Neuronal stem cell (in vitro differentiated cells): ENCODE data around the gene MED27.
"Not testable (repeated sequence)": the region's sequence is repeated elsewhere in the genome, so short reads cannot be mapped to it uniquely, and the experiment has no call there.

Experiments used
- DNase-seq: peaks from one replicate; pipeline ENCODE4 v3.0.0-alpha.2; 2013; ENCODE audit warnings: low spot score
- H2AFZ ChIP-seq: one replicate; pipeline ENCODE4 v1.6.1; 2013; ENCODE audit warnings: mild to moderate bottlenecking, low read length, inconsistent platforms
- H2AK5ac ChIP-seq: 2 replicates; pipeline ENCODE4 v1.6.1; 2013; ENCODE audit warnings: low read depth, mild to moderate bottlenecking, inconsistent platforms, low read length, moderate library complexity, mixed read lengths
- H2BK120ac ChIP-seq: 2 replicates; pipeline ENCODE4 v1.6.1; 2013; ENCODE audit warnings: low read depth, mild to moderate bottlenecking, inconsistent platforms, low read length, moderate library complexity, mixed read lengths
- H2BK12ac ChIP-seq: one replicate; pipeline ENCODE4 v1.6.1; 2013; ENCODE audit warnings: low read length, inconsistent platforms
- H2BK15ac ChIP-seq: 2 replicates; pipeline ENCODE4 v1.6.1; 2013; ENCODE audit warnings: mild to moderate bottlenecking, low read length, inconsistent platforms, mixed read lengths
- H2BK5ac ChIP-seq: one replicate; pipeline ENCODE4 v1.6.1; 2013; ENCODE audit warnings: inconsistent platforms, mild to moderate bottlenecking, low read length, moderate library complexity
- H3K14ac ChIP-seq: one replicate; pipeline ENCODE4 v1.6.1; 2013; ENCODE audit warnings: low read length, inconsistent platforms
- H3K18ac ChIP-seq: 2 replicates; pipeline ENCODE4 v1.6.1; 2013; ENCODE audit warnings: low read length, inconsistent platforms
- H3K23ac ChIP-seq: 2 replicates; pipeline ENCODE4 v1.6.1; 2013; ENCODE audit warnings: low read depth, mild to moderate bottlenecking, mixed read lengths, low read length, inconsistent platforms; ENCODE audit not compliant: poor library complexity
- H3K27ac ChIP-seq: replicated peaks from 3 replicates; pipeline ENCODE4 v1.5.1; 2013; ENCODE audit warnings: low read length, inconsistent platforms
- H3K27me3 ChIP-seq, 3 experiments: 2 replicates each; pipeline ENCODE4 v1.6.1; 2013; ENCODE audit warnings: low read length in 3 of 3, mild to moderate bottlenecking in 2 of 3, inconsistent platforms in 1 of 3, low read depth in 1 of 3, mixed read lengths in 1 of 3, moderate library complexity in 1 of 3; ENCODE audit not compliant: control insufficient read depth in 3 of 3, insufficient read depth in 3 of 3
- H3K36me3 ChIP-seq, 2 donors: replicated peaks in 1 of 2; 2 replicates each; pipeline ENCODE4 v1.6.1; 2013; ENCODE audit warnings: low read length in 2 of 2; ENCODE audit not compliant: control insufficient read depth in 2 of 2, insufficient read depth in 2 of 2
- H3K4ac ChIP-seq: 2 replicates; pipeline ENCODE4 v1.6.1; 2013; ENCODE audit warnings: inconsistent platforms, mild to moderate bottlenecking, low read length, moderate library complexity
- H3K4me1 ChIP-seq, 2 donors: 1 replicate in 1 of 2; 2 replicates in 1 of 2; pipeline ENCODE4 v1.6.1; 2013; ENCODE audit warnings: low read length in 2 of 2, low read depth in 1 of 2; ENCODE audit not compliant: control insufficient read depth in 2 of 2, insufficient read depth in 1 of 2
- H3K4me2 ChIP-seq: one replicate; pipeline ENCODE4 v1.6.1; 2013; ENCODE audit warnings: mild to moderate bottlenecking, low read length, inconsistent platforms; ENCODE audit not compliant: insufficient read depth, poor library complexity, severe bottlenecking
- H3K4me3 ChIP-seq, 2 donors: 2 replicates each; pipeline ENCODE4 v1.5.1; 2013; ENCODE audit warnings: low read length in 2 of 2, mild to moderate bottlenecking in 2 of 2, inconsistent platforms in 1 of 2, moderate library complexity in 1 of 2
- H3K79me1 ChIP-seq: one replicate; pipeline ENCODE4 v1.6.1; 2013; ENCODE audit warnings: low read depth, mild to moderate bottlenecking, inconsistent platforms, low read length, moderate library complexity
- H3K9ac ChIP-seq: one replicate; pipeline ENCODE4 v1.6.1; 2013; ENCODE audit warnings: mild to moderate bottlenecking, low read depth, low read length, inconsistent platforms; ENCODE audit not compliant: poor library complexity
- H3K9me3 ChIP-seq, 2 donors: replicated peaks in 1 of 2; 2 replicates each; pipeline versions ENCODE3 to v1.6.1; 2013; ENCODE audit warnings: low read length in 2 of 2, mild to moderate bottlenecking in 2 of 2, inconsistent platforms in 1 of 2, low read depth in 1 of 2, mixed read lengths in 1 of 2, moderate library complexity in 1 of 2; ENCODE audit not compliant: control insufficient read depth in 2 of 2, insufficient read depth in 1 of 2
- H4K8ac ChIP-seq: one replicate; pipeline ENCODE4 v1.6.1; 2013; ENCODE audit warnings: low read depth, mild to moderate bottlenecking, inconsistent platforms, low read length, moderate library complexity
- H4K91ac ChIP-seq: one replicate; pipeline ENCODE4 v1.6.1; 2013; ENCODE audit warnings: low read length, low read depth, mild to moderate bottlenecking, inconsistent platforms; ENCODE audit not compliant: poor library complexity
- WGBS, 2 donors: extraction: QIAGEN DNeasy Blood & Tissue Kit; methylation state at CpG; one replicate each; pipeline ENCODE4 v1.1.7; 2013; ENCODE audit warnings: missing lambda C conversion rate in 2 of 2, mixed read lengths in 1 of 2; ENCODE audit not compliant: insufficient read length in 2 of 2, insufficient replicate concordance in 1 of 2; ENCODE audit errors: extremely low coverage in 2 of 2; 5-methylcytosine and 5-hydroxymethylcytosine counted together

The MED27 gene

GRCh38 chr9:132058226-132058625 is 21.4 kb downstream of the MED27 start:
- H4K91ac ChIP-seq, H3K27me3 ChIP-seq, H2BK120ac ChIP-seq, H3K4me3 ChIP-seq, H2AFZ ChIP-seq, H2BK5ac ChIP-seq, H4K8ac ChIP-seq, H3K27ac ChIP-seq, H2BK15ac ChIP-seq, H3K36me3 ChIP-seq, H2BK12ac ChIP-seq, H3K18ac ChIP-seq, H3K79me1 ChIP-seq, H3K23ac ChIP-seq, H3K4me1 ChIP-seq, H3K9me3 ChIP-seq, H3K4ac ChIP-seq, H2AK5ac ChIP-seq, H3K9ac ChIP-seq, H3K4me2 ChIP-seq, H3K14ac ChIP-seq, DNase-seq: not testable (repeated sequence)
- no CpG with 5 or more reads among the region's 6 CpGs for WGBS, 2 donors

- no peak overlapping the region for H3K18ac ChIP-seq
- H4K8ac ChIP-seq = no peak overlapping the region
- no peak overlapping the region for H3K4me3 ChIP-seq
- no peak overlapping the region for H3K4ac ChIP-seq
- H3K4me2 ChIP-seq = no peak overlapping the region
- no CpG with 5 or more reads among the region's 11 CpGs for whole genome bisulfite sequencing, 2 donors
- no peak overlapping the region for H3K9ac ChIP-seq
- no peak overlapping the region for H3K23ac ChIP-seq
- DNase-seq = no peak
- H2AK5ac ChIP-seq = no peak overlapping the region
- H3K79me1 ChIP-seq = peaks cover 2% of the 10 kb centered on the region
- H3K27me3 ChIP-seq = no peaks in the 10 kb centered on the region
- H3K36me3 ChIP-seq = no peaks in the 10 kb centered on the region
- peaks cover 0 to 5% of the 10 kb centered on the region in 2 donors for H3K4me1 ChIP-seq
- H2BK15ac ChIP-seq = no peak overlapping the region
- H2BK12ac ChIP-seq = no peak overlapping the region
- H2AFZ ChIP-seq = no peak overlapping the region
- no peak overlapping the region for H3K14ac ChIP-seq
- H3K27ac ChIP-seq = no peak overlapping the region
- H2BK5ac ChIP-seq = no peak overlapping the region
- no peak overlapping the region for H4K91ac ChIP-seq
- H2BK120ac ChIP-seq = no peak overlapping the region
- no peaks in the 10 kb centered on the region for H3K9me3 ChIP-seq
Measured at GRCh38 chr9:132056717-132057560, 22.7 kb downstream of the MED27 start.

GRCh38 chr9:132055756-132056155 is 23.9 kb downstream of the MED27 start:
- Histone ChIP-seq H3K4me1 (peaks cover 0 to 5% of the 10 kb centered on the region in 2 donors), H3K23ac (no peak overlapping the region), H3K4me2 (no peak overlapping the region), H2BK15ac (no peak overlapping the region), H3K27me3 (no peaks in the 10 kb centered on the region), H2BK120ac (no peak overlapping the region), H2AFZ (no peak overlapping the region), H4K8ac (no peak overlapping the region), H3K4ac (no peak overlapping the region), H3K79me1 (peaks cover 2% of the 10 kb centered on the region), H3K9ac (no peak overlapping the region), H2AK5ac (no peak overlapping the region), H4K91ac (no peak overlapping the region), H2BK5ac (no peak overlapping the region), H3K14ac (no peak overlapping the region), H3K27ac (no peak overlapping the region), H3K9me3 (no peaks in the 10 kb centered on the region), H3K36me3 (no peaks in the 10 kb centered on the region), H2BK12ac (no peak overlapping the region), H3K18ac (no peak overlapping the region), H3K4me3 (no peak overlapping the region)
- WGBS, 2 donors = no CpG with 5 or more reads among the region's 3 CpGs
- DNase-seq = no peak

GRCh38 chr9:132054024-132054423 is 25.6 kb downstream of the MED27 start:
- Histone ChIP-seq H4K8ac (no peak overlapping the region), H3K14ac (no peak overlapping the region), H3K9ac (no peak overlapping the region), H3K79me1 (peaks cover 2% of the 10 kb centered on the region), H3K4me1 (peaks cover 0 to 5% of the 10 kb centered on the region in 2 donors), H2BK120ac (no peak overlapping the region), H3K18ac (no peak overlapping the region), H3K4me3 (no peak overlapping the region), H2AFZ (no peak overlapping the region), H3K27ac (no peak overlapping the region), H2BK5ac (no peak overlapping the region), H3K23ac (no peak overlapping the region), H2AK5ac (no peak overlapping the region), H3K27me3 (no peaks in the 10 kb centered on the region), H2BK15ac (no peak overlapping the region), H3K36me3 (no peaks in the 10 kb centered on the region), H2BK12ac (no peak overlapping the region), H3K9me3 (no peaks in the 10 kb centered on the region), H4K91ac (no peak overlapping the region), H3K4ac (no peak overlapping the region), H3K4me2 (no peak overlapping the region)
- no peak for DNase-seq
- no CpG with 5 or more reads among the region's 11 CpGs for WGBS, 2 donors
